HEK293 (cell line): ENCODE data around the gene BMPR1A.
A peak's percentile ranks its signal among the peaks of the same experiment; 100 is the strongest.

Experiments
- EGR2 ChIP-seq: fragments of 450-650 bp; formaldehyde crosslinking; IDR thresholded peaks from 2 replicates; pipeline ENCODE4 v1.5.1; 2016; ENCODE audit warnings: low read depth, missing biosample characterization, missing genetic modification characterization
- FEZF1 ChIP-seq: fragments of 450-650 bp; formaldehyde crosslinking; IDR thresholded peaks from 2 replicates; pipeline ENCODE4 v1.5.1; 2016; ENCODE audit warnings: missing biosample characterization, missing genetic modification characterization
- GLIS1 ChIP-seq: fragments of 450-650 bp; formaldehyde crosslinking; IDR thresholded peaks from 2 replicates; pipeline ENCODE4 v1.5.1; 2016; ENCODE audit warnings: missing biosample characterization, missing genetic modification characterization
- HIC1 ChIP-seq: fragments of 450-650 bp; formaldehyde crosslinking; IDR thresholded peaks from 2 replicates; pipeline ENCODE4 v1.5.1; 2016; ENCODE audit warnings: missing biosample characterization, missing genetic modification characterization
- HOXA7 ChIP-seq: sonication (generic); formaldehyde crosslinking; IDR thresholded peaks from 2 replicates; pipeline ENCODE4 v1.8.1; 2022; ENCODE audit warnings: missing genetic modification reagents, borderline replicate concordance
- HOXD13 ChIP-seq: sonication (generic); formaldehyde crosslinking; IDR thresholded peaks from 2 replicates; pipeline ENCODE4 v1.8.0; 2022; ENCODE audit warnings: missing genetic modification reagents, borderline replicate concordance
- INSM2 ChIP-seq: fragments of 450-650 bp; formaldehyde crosslinking; IDR thresholded peaks from 2 replicates; pipeline ENCODE4 v1.5.1; 2016; ENCODE audit warnings: missing biosample characterization, missing genetic modification characterization
- KLF10 ChIP-seq: fragments of 450-650 bp; IDR thresholded peaks from 2 replicates; pipeline ENCODE4 v1.5.1; 2018; ENCODE audit warnings: missing biosample characterization, mild to moderate bottlenecking, missing genetic modification characterization
- PATZ1 ChIP-seq: fragments of 450-650 bp; formaldehyde crosslinking; IDR thresholded peaks from 2 replicates; pipeline ENCODE4 v1.5.1; 2016; ENCODE audit warnings: missing biosample characterization, missing genetic modification characterization
- REST ChIP-seq: fragments of 450-650 bp; formaldehyde crosslinking; IDR thresholded peaks from 2 replicates; pipeline ENCODE4 v1.5.1; 2016; ENCODE audit warnings: missing biosample characterization, missing genetic modification characterization
- ZBTB10 ChIP-seq: fragments of 450-650 bp; formaldehyde crosslinking; IDR thresholded peaks from 2 replicates; pipeline ENCODE4 v1.5.1; 2016; ENCODE audit warnings: missing biosample characterization, missing genetic modification characterization
- ZBTB49 ChIP-seq: fragments of 450-650 bp; formaldehyde crosslinking; IDR thresholded peaks from 2 replicates; pipeline ENCODE4 v1.5.1; 2016; ENCODE audit warnings: missing biosample characterization, missing genetic modification characterization, low read depth
- ZNF114 ChIP-seq: fragments of 450-650 bp; formaldehyde crosslinking; IDR thresholded peaks from 2 replicates; pipeline ENCODE4 v1.5.0; 2017; ENCODE audit warnings: missing biosample characterization, missing genetic modification characterization
- ZNF155 ChIP-seq: fragments of 450-650 bp; formaldehyde crosslinking; IDR thresholded peaks from 2 replicates; pipeline ENCODE4 v1.5.1; 2016; ENCODE audit warnings: missing biosample characterization, missing genetic modification characterization
- ZNF19 ChIP-seq: fragments of 450-650 bp; formaldehyde crosslinking; IDR thresholded peaks from 2 replicates; pipeline ENCODE4; 2016; ENCODE audit warnings: missing biosample characterization, missing genetic modification characterization, low read depth
- ZNF391 ChIP-seq: fragments of 450-650 bp; formaldehyde crosslinking; IDR thresholded peaks from 2 replicates; pipeline ENCODE4 v1.5.1; 2016; ENCODE audit warnings: low read depth, missing biosample characterization, missing genetic modification characterization, borderline replicate concordance
- ZNF529 ChIP-seq: fragments of 450-650 bp; formaldehyde crosslinking; IDR thresholded peaks from 2 replicates; pipeline ENCODE4 v1.5.1; 2017; ENCODE audit warnings: missing genetic modification characterization, missing biosample characterization; ENCODE audit not compliant: insufficient replicate concordance
- ZNF558 ChIP-seq: fragments of 450-650 bp; formaldehyde crosslinking; IDR thresholded peaks from 2 replicates; pipeline ENCODE4 v1.5.1; 2016; ENCODE audit warnings: missing biosample characterization, missing genetic modification characterization
- ZNF596 ChIP-seq: fragments of 450-650 bp; IDR thresholded peaks from 2 replicates; pipeline ENCODE4 v1.5.0; 2018; ENCODE audit warnings: missing biosample characterization, mild to moderate bottlenecking, missing genetic modification characterization, moderate library complexity
- ZNF600 ChIP-seq: fragments of 450-650 bp; formaldehyde crosslinking; IDR thresholded peaks from 2 replicates; pipeline ENCODE4 v1.5.1; 2016; ENCODE audit warnings: missing biosample characterization, missing genetic modification characterization
- ZNF610 ChIP-seq: fragments of 450-650 bp; formaldehyde crosslinking; IDR thresholded peaks from 2 replicates; pipeline ENCODE4 v1.5.1; 2016; ENCODE audit warnings: missing biosample characterization, missing genetic modification characterization, borderline replicate concordance
- ZNF626 ChIP-seq: fragments of 450-650 bp; sonication (Bioruptor Pico); formaldehyde crosslinking; IDR thresholded peaks from 2 replicates; pipeline ENCODE4 v1.5.1; 2018; ENCODE audit warnings: missing biosample characterization, missing genetic modification characterization, inconsistent platforms
- ZNF768 ChIP-seq: fragments of 450-650 bp; formaldehyde crosslinking; IDR thresholded peaks from 2 replicates; pipeline ENCODE4 v1.5.1; 2018; ENCODE audit warnings: missing biosample characterization, mild to moderate bottlenecking, missing genetic modification characterization
- ZSCAN30 ChIP-seq: fragments of 450-650 bp; IDR thresholded peaks from 2 replicates; pipeline ENCODE4 v1.5.1; 2018; ENCODE audit warnings: missing biosample characterization, mild to moderate bottlenecking, missing genetic modification characterization, moderate library complexity

BMPR1A gene

GRCh38 chr10:86960003-86960862 is 203.8 kb downstream of the BMPR1A start (continued):
- TF ChIP-seq HOXD13 (no peak), ZNF600 (no peak), ZSCAN30 (tag by site-specific recombination) (no peak), ZNF558 (tag by site-specific recombination) (no peak), ZBTB49 (tag by site-specific recombination) (no peak), ZNF596 (no peak), KLF10 (tag by site-specific recombination) (no peak), ZNF626 (tag by site-specific recombination) (no peak), HIC1 (tag by site-specific recombination) (no peak), EGR2 (tag by site-specific recombination) (peak; percentile 52), HOXA7 (CRISPR knock-in tag) (no peak), INSM2 (no peak), ZBTB10 (tag by site-specific recombination) (no peak), ZNF155 (tag by site-specific recombination) (no peak), GLIS1 (tag by site-specific recombination) (peak; percentile 71), ZNF391 (tag by site-specific recombination) (no peak), REST (no peak), PATZ1 (tag by site-specific recombination) (peak; percentile 75), ZNF529 (no peak), ZNF610 (tag by site-specific recombination) (0 out of 2 replicates have a peak, but pooled peaks have one; percentile 35), ZNF114 (no peak), FEZF1 (tag by site-specific recombination) (no peak), ZNF19 (tag by site-specific recombination) (no peak), ZNF768 (tag by site-specific recombination) (no peak)
